ENCODE results near the gene GIPC3. TPM values are rescaled to one million over a fixed set of nuclear protein-coding genes. Genes with fewer than 3 reads are reported as not detected.

Gene GIPC3
- total RNA-seq, 2 donors from 2014 or later = 0.36 to 1.9 TPM

DNA sequence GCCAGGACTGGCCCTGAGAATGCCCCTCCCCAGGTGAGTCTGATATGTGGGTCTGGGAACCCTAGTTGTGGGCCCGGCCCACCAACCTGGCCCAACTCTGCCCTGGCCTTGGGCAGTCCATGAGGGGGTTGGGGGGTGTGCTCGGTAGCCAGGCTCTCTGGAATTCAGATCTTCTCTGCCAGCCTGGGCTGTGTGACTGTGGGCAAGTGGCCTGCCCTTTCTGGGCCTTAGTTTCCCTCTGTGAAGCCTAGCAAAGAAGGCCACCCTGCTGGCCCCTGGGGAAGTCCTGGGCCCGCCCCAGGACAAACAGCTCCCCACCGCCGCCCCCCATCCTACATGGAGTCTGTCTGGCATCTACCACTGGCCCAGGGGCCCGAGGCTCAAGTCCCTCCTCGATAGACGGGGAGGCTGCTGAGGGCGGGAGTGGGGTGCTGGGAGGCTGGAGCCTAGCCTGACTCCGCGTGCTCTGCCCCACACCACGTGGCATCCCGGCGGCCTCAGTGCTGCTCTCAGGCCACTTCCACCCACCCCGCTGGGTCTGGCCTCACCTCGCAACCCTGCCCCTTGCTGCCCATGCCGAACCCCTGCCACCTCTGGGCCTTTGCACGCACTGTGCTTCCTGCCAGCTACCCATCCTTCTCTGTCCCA lies 29.7 kb downstream of the GIPC3 start:
- no peak overlapping the region for H3K4me3 ChIP-seq
- no peaks in the 10 kb centered on the region for H3K27me3 ChIP-seq (replicated peaks; ENCODE audit: insufficient read depth)
- no peak overlapping the region for H3K27ac ChIP-seq
- intact Hi-C loops (cut with DNase I) = loop anchor here (5.0 to 10.0 kb wide), 2 partner anchors 68 to 310 kb away; no protein-coding TSS in a partner anchor
- TF ChIP-seq POLR2A (IDR thresholded peaks at IDR 0.05) (no peak), POLR2AphosphoS5 (IDR thresholded peaks at IDR 0.05) (no peak)
- TF ChIP-seq, protein P1, sequence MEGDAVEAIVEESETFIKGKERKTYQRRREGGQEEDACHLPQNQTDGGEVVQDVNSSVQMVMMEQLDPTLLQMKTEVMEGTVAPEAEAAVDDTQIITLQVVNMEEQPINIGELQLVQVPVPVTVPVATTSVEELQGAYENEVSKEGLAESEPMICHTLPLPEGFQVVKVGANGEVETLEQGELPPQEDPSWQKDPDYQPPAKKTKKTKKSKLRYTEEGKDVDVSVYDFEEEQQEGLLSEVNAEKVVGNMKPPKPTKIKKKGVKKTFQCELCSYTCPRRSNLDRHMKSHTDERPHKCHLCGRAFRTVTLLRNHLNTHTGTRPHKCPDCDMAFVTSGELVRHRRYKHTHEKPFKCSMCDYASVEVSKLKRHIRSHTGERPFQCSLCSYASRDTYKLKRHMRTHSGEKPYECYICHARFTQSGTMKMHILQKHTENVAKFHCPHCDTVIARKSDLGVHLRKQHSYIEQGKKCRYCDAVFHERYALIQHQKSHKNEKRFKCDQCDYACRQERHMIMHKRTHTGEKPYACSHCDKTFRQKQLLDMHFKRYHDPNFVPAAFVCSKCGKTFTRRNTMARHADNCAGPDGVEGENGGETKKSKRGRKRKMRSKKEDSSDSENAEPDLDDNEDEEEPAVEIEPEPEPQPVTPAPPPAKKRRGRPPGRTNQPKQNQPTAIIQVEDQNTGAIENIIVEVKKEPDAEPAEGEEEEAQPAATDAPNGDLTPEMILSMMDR (IDR thresholded peaks at IDR 0.05) = no peak
- H3K4me1 ChIP-seq (replicated peaks) = no peaks in the 10 kb centered on the region
- peaks cover 3 to 10% of the 10 kb centered on the region in 2 donors for H3K36me3 ChIP-seq
- no peaks in the 10 kb centered on the region for H3K9me3 ChIP-seq
- no peak for DNase-seq (ENCODE audit: low spot score)
- WGBS = 95% methylated on average over 17 of the region's 18 CpGs

DNA sequence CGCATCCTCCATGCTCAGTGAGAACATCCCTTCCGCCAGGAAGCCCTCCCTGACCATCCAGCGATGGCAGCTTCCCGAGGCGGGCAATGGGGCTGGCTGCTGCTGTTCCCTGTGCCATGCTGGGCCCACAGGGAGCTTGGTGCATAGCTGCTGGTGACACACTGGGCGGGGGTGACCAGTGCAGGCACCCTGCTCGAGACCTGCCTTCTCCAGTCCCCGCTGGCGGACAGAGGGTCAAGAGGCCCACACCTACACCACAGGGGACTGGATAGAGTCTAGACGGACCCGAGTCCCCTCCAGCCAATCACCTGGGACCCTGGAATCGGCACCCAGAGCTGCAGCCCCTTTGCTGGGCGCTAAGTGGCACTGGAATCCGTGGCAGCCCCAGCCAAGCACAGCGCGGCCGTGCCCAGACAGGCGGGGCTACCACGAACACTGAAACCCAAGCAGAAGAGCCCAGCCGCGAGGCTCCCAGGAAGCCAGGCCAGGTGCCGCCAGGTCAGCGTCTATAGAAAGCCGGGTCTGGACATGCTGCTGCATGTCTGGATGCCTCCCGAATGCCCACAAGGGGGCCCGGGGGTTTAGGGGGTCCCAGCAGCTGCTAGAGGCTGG lies 30.4 kb downstream of the GIPC3 start:
- Histone ChIP-seq H3K9me3 (no peaks in the 10 kb centered on the region), H3K4me1 (replicated peaks) (no peaks in the 10 kb centered on the region), H3K36me3 (peaks cover 6 to 10% of the 10 kb centered on the region in 2 donors), H3K27ac (no peak overlapping the region), H3K27me3 (replicated peaks; ENCODE audit: insufficient read depth) (no peaks in the 10 kb centered on the region), H3K4me3 (no peak overlapping the region)
- WGBS = 73% methylated on average over 26 of the region's 26 CpGs
- intact Hi-C loops (cut with DNase I) = loop anchor here (5.0 to 10.0 kb wide), 2 partner anchors 68 to 311 kb away; no protein-coding TSS in a partner anchor
- no peak for DNase-seq (ENCODE audit: low spot score)
- TF ChIP-seq, protein P1 (IDR thresholded peaks at IDR 0.05) = no peak
- TF ChIP-seq POLR2AphosphoS5 (IDR thresholded peaks at IDR 0.05) (no peak), POLR2A (IDR thresholded peaks at IDR 0.05) (no peak)

DNA sequence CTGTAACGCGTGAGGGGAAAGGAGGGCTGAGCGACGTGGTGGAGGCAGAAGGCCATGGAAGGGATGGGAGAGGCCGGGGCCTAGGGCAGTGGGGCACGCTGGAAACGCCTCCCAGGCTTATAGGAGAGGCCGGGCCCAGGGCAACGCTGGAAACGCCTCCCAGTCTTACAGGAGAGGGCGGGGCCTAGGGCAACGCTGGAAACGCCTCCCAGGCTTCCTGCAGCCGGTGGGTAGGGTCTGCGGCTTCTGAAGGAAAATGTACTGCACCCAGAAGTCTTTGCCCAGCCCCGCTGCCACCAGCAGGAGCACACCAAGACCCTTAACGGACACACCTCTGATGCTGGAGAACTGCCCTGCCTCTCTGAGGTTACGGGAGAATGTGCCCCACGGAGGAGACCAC lies 32.2 kb downstream of the GIPC3 start:
- Histone ChIP-seq H3K27me3 (replicated peaks; ENCODE audit: insufficient read depth) (no peaks in the 10 kb centered on the region), H3K4me1 (replicated peaks) (no peaks in the 10 kb centered on the region), H3K4me3 (no peak overlapping the region), H3K36me3 (peaks cover 0 to 6% of the 10 kb centered on the region in 2 donors), H3K9me3 (no peaks in the 10 kb centered on the region), H3K27ac (no peak overlapping the region)
- WGBS = 62% methylated on average over 18 of the region's 19 CpGs
- intact Hi-C loops (cut with DNase I) = loop anchor here (5.0 to 10.0 kb wide), 2 partner anchors 70 to 313 kb away; no protein-coding TSS in a partner anchor
- TF ChIP-seq POLR2AphosphoS5 (IDR thresholded peaks at IDR 0.05) = no peak
- TF ChIP-seq, protein P1 (IDR thresholded peaks at IDR 0.05) = no peak
- DNase-seq (ENCODE audit: low spot score) = no peak

DNA sequence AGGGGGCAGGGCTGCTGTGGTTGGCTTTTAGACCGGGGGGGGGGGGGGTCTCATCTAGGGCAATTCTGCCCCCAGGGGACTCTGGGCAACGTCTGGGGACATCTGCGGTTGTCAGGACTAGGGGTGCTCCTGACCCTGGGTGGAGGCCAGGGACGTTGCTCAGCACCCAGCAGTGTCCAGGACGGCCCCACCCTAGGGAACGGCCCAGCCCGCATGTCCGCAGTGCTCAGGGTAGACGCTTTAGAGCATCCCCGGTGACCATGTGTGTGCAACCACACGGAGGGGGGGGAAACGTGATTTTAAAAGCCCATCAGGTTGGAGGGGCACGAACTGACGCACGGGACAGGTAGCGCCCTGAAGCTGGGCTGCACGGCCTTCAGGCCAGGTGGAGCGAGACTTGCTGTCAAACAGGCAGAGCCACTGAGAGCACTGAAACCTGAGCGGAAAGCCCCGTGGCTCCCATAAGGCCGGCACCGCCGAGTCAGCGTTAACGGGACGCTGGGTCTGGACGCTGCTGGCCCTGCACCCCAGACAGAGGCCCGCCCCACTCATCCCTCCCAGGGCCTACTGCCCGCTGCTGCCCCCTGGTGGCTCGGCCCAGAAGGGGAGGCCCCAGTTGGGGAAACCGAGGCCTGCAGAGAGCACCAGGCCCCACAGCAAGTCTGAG lies 33.0 kb downstream of the GIPC3 start:
- intact Hi-C loops (cut with DNase I) = loop anchor here (5.0 to 10.0 kb wide), 2 partner anchors 71 to 313 kb away; no protein-coding TSS in a partner anchor

More for the DNA sequence above, 33.0 kb downstream of the GIPC3 start:
- H3K27ac ChIP-seq = no peak overlapping the region
- 59% methylated on average over 20 of the region's 31 CpGs for WGBS
- DNase-seq (ENCODE audit: low spot score) = peak; percentile 48
- no peak overlapping the region for H3K4me3 ChIP-seq
- H3K9me3 ChIP-seq = no peaks in the 10 kb centered on the region
- peaks cover 0 to 6% of the 10 kb centered on the region in 2 donors for H3K36me3 ChIP-seq
- no peaks in the 10 kb centered on the region for H3K27me3 ChIP-seq (replicated peaks; ENCODE audit: insufficient read depth)
- H3K4me1 ChIP-seq (replicated peaks) = no peaks in the 10 kb centered on the region
- TF ChIP-seq POLR2AphosphoS5 (IDR thresholded peaks at IDR 0.05) (peak; percentile 46), POLR2A (IDR thresholded peaks at IDR 0.05) (no peak)
- TF ChIP-seq, protein P1 (IDR thresholded peaks at IDR 0.05) = peak; percentile 79 to 95 (median 92)

Data from prostate gland (tissue), 2 donors.